ENCODE results near the gene ITGB7. TPM values are rescaled to one million over a fixed set of nuclear protein-coding genes. Genes with fewer than 3 reads are reported as not detected.

The ITGB7 gene
- total RNA-seq, 1 donor from 2014 or later: not detected

DNA sequence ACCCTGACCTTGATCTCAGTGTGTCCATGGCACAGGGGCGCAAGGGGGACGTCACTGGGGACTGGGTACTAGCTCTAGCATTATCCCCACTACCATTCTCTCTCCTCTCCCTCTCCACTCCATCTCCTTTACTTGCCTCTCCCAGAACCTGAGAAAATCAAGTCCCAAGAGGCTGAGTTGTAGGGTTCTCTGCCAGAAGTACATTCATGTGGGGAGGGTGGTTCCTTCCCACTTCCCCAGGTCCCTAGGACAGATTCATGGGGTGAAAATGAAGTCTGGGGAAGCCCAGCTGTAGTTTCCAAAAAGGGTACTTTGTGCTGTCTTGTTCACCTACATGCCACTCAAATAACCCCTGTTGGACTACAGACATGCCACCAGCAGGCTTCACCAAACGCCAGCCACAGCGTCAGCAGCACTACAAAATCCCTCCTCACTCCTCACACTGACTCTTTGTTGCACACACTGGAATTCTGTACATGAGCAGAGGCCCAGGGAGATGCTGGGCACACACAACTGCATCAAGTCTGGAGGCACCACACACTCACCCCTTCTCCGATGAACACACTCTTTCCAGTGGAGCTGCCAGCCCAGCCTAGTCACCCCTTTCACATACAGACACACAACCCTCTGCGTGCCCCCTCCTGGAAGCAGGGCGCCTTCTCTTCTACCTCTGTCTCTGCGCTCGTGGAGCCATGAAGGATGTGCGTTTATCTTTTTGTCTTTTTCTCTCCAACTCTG, 18.0 kb upstream of the ITGB7 start:
- peaks cover 45% of the 10 kb centered on the region for H3K4me1 Mint-ChIP-seq
- peak overlapping the region; percentile 77 for H3K4me2 ChIP-seq
- TF ChIP-seq EZH2 (IDR thresholded peaks at IDR 0.05): no peak
- TF ChIP-seq EZH2phosphoT487 (IDR thresholded peaks at IDR 0.05): no peak
- TF ChIP-seq, protein P1, sequence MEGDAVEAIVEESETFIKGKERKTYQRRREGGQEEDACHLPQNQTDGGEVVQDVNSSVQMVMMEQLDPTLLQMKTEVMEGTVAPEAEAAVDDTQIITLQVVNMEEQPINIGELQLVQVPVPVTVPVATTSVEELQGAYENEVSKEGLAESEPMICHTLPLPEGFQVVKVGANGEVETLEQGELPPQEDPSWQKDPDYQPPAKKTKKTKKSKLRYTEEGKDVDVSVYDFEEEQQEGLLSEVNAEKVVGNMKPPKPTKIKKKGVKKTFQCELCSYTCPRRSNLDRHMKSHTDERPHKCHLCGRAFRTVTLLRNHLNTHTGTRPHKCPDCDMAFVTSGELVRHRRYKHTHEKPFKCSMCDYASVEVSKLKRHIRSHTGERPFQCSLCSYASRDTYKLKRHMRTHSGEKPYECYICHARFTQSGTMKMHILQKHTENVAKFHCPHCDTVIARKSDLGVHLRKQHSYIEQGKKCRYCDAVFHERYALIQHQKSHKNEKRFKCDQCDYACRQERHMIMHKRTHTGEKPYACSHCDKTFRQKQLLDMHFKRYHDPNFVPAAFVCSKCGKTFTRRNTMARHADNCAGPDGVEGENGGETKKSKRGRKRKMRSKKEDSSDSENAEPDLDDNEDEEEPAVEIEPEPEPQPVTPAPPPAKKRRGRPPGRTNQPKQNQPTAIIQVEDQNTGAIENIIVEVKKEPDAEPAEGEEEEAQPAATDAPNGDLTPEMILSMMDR (IDR thresholded peaks at IDR 0.05): no peak

DNA sequence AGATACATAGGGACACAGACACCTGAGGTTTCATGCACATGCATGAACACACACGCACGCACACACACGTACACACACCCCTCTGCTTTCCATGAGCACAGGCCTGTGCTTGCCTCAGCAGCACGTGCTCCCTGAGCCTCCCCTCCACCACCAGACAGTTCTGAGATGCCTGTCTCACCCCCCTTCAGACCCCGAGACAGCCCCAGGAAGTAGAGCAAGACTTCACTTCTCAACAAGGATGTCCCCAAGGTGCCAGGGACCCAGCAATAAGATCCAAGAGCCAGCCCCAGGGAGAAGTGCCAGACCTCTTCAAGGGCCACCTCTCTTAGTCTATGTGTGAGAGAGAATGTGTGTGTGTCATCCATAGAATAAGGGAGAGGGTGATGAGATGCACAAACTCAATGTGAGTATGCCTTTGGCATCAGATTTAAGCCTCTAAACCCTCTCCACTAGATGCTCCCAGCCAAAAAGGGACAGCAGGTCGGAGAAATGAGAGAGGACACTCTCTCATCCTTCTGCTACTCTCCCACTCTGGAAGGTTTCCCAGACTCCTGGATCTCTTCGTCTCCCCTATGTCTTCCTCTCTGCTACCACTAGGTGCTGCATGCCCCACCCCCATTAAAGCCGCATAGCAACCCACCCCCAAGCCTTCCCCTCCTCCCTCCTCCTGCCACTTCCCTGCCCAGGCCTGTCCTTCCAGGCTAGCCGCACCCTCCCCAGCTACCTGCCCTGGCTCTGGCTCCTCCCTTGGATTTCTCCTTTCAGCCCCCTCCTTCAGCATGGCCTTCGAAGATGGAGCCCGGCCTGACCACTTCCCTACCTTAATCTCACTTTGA, 17.2 kb upstream of the ITGB7 start:
- H3K27me3 ChIP-seq: peaks cover 7% of the 10 kb centered on the region
- H3K4me3 ChIP-seq: no peak overlapping the region
- no peaks in the 10 kb centered on the region for H4K20me1 ChIP-seq (ENCODE audit: low read depth)
- TF ChIP-seq, protein P1 (IDR thresholded peaks at IDR 0.05): peak; percentile 50
- no peak for TF ChIP-seq EZH2 (IDR thresholded peaks at IDR 0.05)
- TF ChIP-seq EZH2phosphoT487 (IDR thresholded peaks at IDR 0.05): no peak
- H3K9me3 ChIP-seq (ENCODE audit: low read depth): no peaks in the 10 kb centered on the region
- peak; percentile 70 for DNase-seq (ENCODE audit: low spot score)
- no peaks in the 10 kb centered on the region for H3K36me3 ChIP-seq
- peaks cover 63% of the 10 kb centered on the region for H3F3A ChIP-seq (ENCODE audit: low read depth)
- Mint-ChIP-seq H3K4me1 (peaks cover 47% of the 10 kb centered on the region), H3K36me3 (peaks cover 2% of the 10 kb centered on the region), H3K9me3 (no peaks in the 10 kb centered on the region), H3K4me3 (peak overlapping the region; percentile 59), H3K27me3 (ENCODE audit: insufficient read depth, low read depth) (peaks cover 19% of the 10 kb centered on the region), H3K27ac (peak overlapping the region; percentile 77)
- peak overlapping the region; percentile 77 for H3K4me2 ChIP-seq
- H3K27ac ChIP-seq: no peak overlapping the region
- H2AFZ ChIP-seq (replicated peaks): no peak overlapping the region
- H3K79me2 ChIP-seq (ENCODE audit: low read depth): peaks cover 8% of the 10 kb centered on the region
- no peak overlapping the region for H3K9ac ChIP-seq
- peaks cover 45% of the 10 kb centered on the region for H3K4me1 ChIP-seq

More for the DNA sequence above, 18.0 kb upstream of the ITGB7 start:
- Histone ChIP-seq H3K4me1 (peaks cover 46% of the 10 kb centered on the region), H3K27ac (no peak overlapping the region), H3K9ac (no peak overlapping the region), H3K9me3 (ENCODE audit: low read depth) (no peaks in the 10 kb centered on the region), H4K20me1 (ENCODE audit: low read depth) (no peaks in the 10 kb centered on the region), H3K27me3 (no peaks in the 10 kb centered on the region), H3K4me3 (no peak overlapping the region), H3K36me3 (no peaks in the 10 kb centered on the region), H3K79me2 (ENCODE audit: low read depth) (peaks cover under 1% of the 10 kb centered on the region), H2AFZ (replicated peaks) (no peak overlapping the region), H3F3A (ENCODE audit: low read depth) (peaks cover 55% of the 10 kb centered on the region)
- DNase-seq (ENCODE audit: low spot score): no peak
- H3K27ac Mint-ChIP-seq: peak overlapping the region; percentile 67
- peaks cover 2% of the 10 kb centered on the region for H3K36me3 Mint-ChIP-seq
- H3K27me3 Mint-ChIP-seq (ENCODE audit: insufficient read depth, low read depth): peaks cover 20% of the 10 kb centered on the region
- no peaks in the 10 kb centered on the region for H3K9me3 Mint-ChIP-seq
- H3K4me3 Mint-ChIP-seq: peak overlapping the region; percentile 59

DNA sequence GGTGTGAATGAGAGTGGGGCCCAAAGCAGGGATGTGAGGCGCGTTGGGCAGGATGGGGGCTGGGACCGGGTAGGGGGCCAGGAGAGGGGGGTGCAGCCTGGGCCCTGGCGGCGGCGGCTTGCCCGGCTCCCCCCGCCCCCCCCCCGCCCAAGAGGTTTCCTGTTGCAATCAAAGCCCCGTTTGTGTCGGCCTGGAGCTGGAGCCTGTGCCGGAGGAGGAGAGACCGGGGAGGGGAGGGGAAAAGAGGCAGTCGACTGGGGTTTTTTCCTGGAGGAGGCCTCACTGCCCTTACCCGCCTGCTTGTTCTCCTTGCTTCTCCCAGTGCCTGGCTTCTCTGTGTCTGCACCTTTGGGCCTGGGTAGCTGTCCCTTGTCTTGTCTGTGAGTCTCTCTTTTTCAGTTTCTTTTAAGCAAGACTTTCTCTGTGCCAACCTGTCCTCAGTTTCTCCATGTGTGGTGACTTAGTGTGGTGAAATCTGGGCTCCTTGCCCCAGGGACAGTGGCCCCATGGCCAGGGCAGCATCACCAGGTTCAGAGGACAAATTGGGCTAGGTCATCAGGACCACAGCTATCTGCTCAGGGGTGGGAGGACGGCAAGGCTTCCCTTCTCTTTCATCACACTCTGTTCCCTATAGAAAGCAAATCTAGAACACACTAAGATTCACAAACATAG, 16.5 kb upstream of the ITGB7 start:
- peaks cover 52% of the 10 kb centered on the region for H3K4me1 Mint-ChIP-seq

More for the DNA sequence above, 16.5 kb upstream of the ITGB7 start:
- Histone ChIP-seq H3F3A (ENCODE audit: low read depth) (peaks cover 69% of the 10 kb centered on the region), H3K4me2 (peak overlapping the region; percentile 77), H3K27ac (no peak overlapping the region), H3K9ac (no peak overlapping the region), H3K79me2 (ENCODE audit: low read depth) (peaks cover 15% of the 10 kb centered on the region), H2AFZ (replicated peaks) (no peak overlapping the region), H4K20me1 (ENCODE audit: low read depth) (no peaks in the 10 kb centered on the region), H3K27me3 (peaks cover 15% of the 10 kb centered on the region), H3K4me3 (no peak overlapping the region), H3K4me1 (peaks cover 52% of the 10 kb centered on the region), H3K36me3 (no peaks in the 10 kb centered on the region), H3K9me3 (ENCODE audit: low read depth) (no peaks in the 10 kb centered on the region)
- Mint-ChIP-seq H3K9me3 (no peaks in the 10 kb centered on the region), H3K36me3 (peaks cover 2% of the 10 kb centered on the region), H3K4me3 (peak overlapping the region; percentile 77), H3K27me3 (ENCODE audit: insufficient read depth, low read depth) (peaks cover 23% of the 10 kb centered on the region), H3K27ac (peak overlapping the region; percentile 77)
- TF ChIP-seq, protein P1 (IDR thresholded peaks at IDR 0.05): no peak
- no peak for TF ChIP-seq EZH2phosphoT487 (IDR thresholded peaks at IDR 0.05)
- TF ChIP-seq EZH2 (IDR thresholded peaks at IDR 0.05): no peak
- DNase-seq (ENCODE audit: low spot score): peak; percentile 50
